Peyer's patch (tissue), 4 donors: Measurements from ENCODE around the gene FAM118A. TPM values are rescaled to one million over a fixed set of nuclear protein-coding genes. Genes with fewer than 3 reads are reported as not detected.
A peak's percentile ranks its signal among the peaks of the same experiment; 100 is the strongest.
"Not testable (repeated sequence)": the region's sequence is repeated elsewhere in the genome, so short reads cannot be mapped to it uniquely, and the experiment has no call there.

Source experiments
- DNase-seq, 3 donors: peaks; one replicate each; pipeline ENCODE4 v3.0.0-alpha.2; 2017 to 2019
- H3K27ac ChIP-seq, 4 donors: fragments of 200-600 bp; sonication (generic); one replicate each; pipeline ENCODE4 v1.5.1; 2016 to 2019
- H3K27me3 ChIP-seq, 2 donors: fragments of 200-600 bp; sonication (generic); one replicate each; pipeline ENCODE4 v1.5.1; 2019
- H3K36me3 ChIP-seq, 3 donors: fragments of 200-600 bp; sonication (generic); one replicate each; pipeline ENCODE4 v1.5.1; 2016 to 2019
- H3K4me1 ChIP-seq, 4 donors: fragments of 200-600 bp; sonication (generic); one replicate each; pipeline ENCODE4 v1.5.1; 2016 to 2019
- H3K4me3 ChIP-seq, 4 donors: fragments of 200-600 bp; sonication (generic); 1 replicate in 3 of 4; 2 replicates in 1 of 4; pipeline ENCODE4 v1.5.1; 2016 to 2019; ENCODE audit warnings: mild to moderate bottlenecking in 1 of 4
- H3K9me3 ChIP-seq, 4 donors: fragments of 200-600 bp; sonication (generic); one replicate each; pipeline ENCODE4 v1.5.1; 2016 to 2019; ENCODE audit warnings: mild to moderate bottlenecking in 1 of 4
- POLR2A ChIP-seq, 2 donors: fragments of 450-650 bp; IDR thresholded peaks; one replicate each; pipeline ENCODE4 v1.5.1; 2017; ENCODE audit warnings: antibody characterized with exemption in 2 of 2, mild to moderate bottlenecking in 2 of 2, moderate library complexity in 2 of 2
- total RNA-seq, 4 donors: library from RNA; depleted of rRNA; stranded (reverse); fragments of >200 nt; gene quantifications; one replicate each; pipeline ENCODE4 v1.1.0, GENCODE V29; 2016
- TF ChIP-seq, protein P1 (sequence below), 6 experiments: fragments of 450-650 bp in 4 of 6; fragments of 200-600 bp in 2 of 6; sonication (generic) in 1 of 6; IDR thresholded peaks; one replicate each; pipeline ENCODE4 v1.5.1; 2017 to 2019; ENCODE audit warnings: antibody characterized with exemption in 6 of 6, mild to moderate bottlenecking in 3 of 6, moderate library complexity in 1 of 6

Gene FAM118A
- total RNA-seq, 4 donors from 2014 or later: 46.4 to 1,083 (median 189) TPM

- TF ChIP-seq, protein P1, sequence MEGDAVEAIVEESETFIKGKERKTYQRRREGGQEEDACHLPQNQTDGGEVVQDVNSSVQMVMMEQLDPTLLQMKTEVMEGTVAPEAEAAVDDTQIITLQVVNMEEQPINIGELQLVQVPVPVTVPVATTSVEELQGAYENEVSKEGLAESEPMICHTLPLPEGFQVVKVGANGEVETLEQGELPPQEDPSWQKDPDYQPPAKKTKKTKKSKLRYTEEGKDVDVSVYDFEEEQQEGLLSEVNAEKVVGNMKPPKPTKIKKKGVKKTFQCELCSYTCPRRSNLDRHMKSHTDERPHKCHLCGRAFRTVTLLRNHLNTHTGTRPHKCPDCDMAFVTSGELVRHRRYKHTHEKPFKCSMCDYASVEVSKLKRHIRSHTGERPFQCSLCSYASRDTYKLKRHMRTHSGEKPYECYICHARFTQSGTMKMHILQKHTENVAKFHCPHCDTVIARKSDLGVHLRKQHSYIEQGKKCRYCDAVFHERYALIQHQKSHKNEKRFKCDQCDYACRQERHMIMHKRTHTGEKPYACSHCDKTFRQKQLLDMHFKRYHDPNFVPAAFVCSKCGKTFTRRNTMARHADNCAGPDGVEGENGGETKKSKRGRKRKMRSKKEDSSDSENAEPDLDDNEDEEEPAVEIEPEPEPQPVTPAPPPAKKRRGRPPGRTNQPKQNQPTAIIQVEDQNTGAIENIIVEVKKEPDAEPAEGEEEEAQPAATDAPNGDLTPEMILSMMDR (IDR thresholded peaks at IDR 0.05): no peak
- TF ChIP-seq POLR2A (IDR thresholded peaks at IDR 0.05): no peak
- H3K9me3 ChIP-seq: no peaks in the 10 kb centered on the region
Measured at GRCh38 chr22:45271667-45272201, 38.0 kb upstream of the FAM118A start.

GRCh38 chr22:45272498-45272897 lies 37.2 kb upstream of the FAM118A start:
- Histone ChIP-seq H3K27me3 (no peaks in the 10 kb centered on the region), H3K36me3 (no peaks in the 10 kb centered on the region), H3K4me1 (peaks cover 4 to 39% (median 7%) of the 10 kb centered on the region in 4 donors), H3K4me3 (no peak overlapping the region), H3K27ac (peak overlapping the region; percentile 17 to 92 (median 76)), H3K9me3 (no peaks in the 10 kb centered on the region)
- TF ChIP-seq, protein P1 (IDR thresholded peaks at IDR 0.05): no peak
- TF ChIP-seq POLR2A (IDR thresholded peaks at IDR 0.05): no peak
- DNase-seq: no peak

More at GRCh38 chr22:45271667-45272201, 38.0 kb upstream of the FAM118A start:
- peak in 2 of 3 donors; percentile 51 to 67 for DNase-seq
- no peaks in the 10 kb centered on the region for H3K27me3 ChIP-seq
- H3K36me3 ChIP-seq: no peaks in the 10 kb centered on the region
- H3K27ac ChIP-seq: peak overlapping the region; percentile 17 to 92 (median 76)
- H3K4me1 ChIP-seq: peaks cover 4 to 39% (median 7%) of the 10 kb centered on the region in 4 donors
- no peak overlapping the region for H3K4me3 ChIP-seq

GRCh38 chr22:45273452-45274075 lies 36.2 kb upstream of the FAM118A start:
- no peak overlapping the region for H3K4me3 ChIP-seq
- H3K36me3 ChIP-seq: no peaks in the 10 kb centered on the region
- no peaks in the 10 kb centered on the region for H3K27me3 ChIP-seq
- no peaks in the 10 kb centered on the region for H3K9me3 ChIP-seq
- DNase-seq: peak in 2 of 3 donors; percentile 88 to 90
- H3K27ac ChIP-seq: peak overlapping the region in 3 of 4 donors; percentile 68 to 92 (median 83)
- H3K4me1 ChIP-seq: peaks cover 3 to 39% (median 5%) of the 10 kb centered on the region in 4 donors
- TF ChIP-seq POLR2A (IDR thresholded peaks at IDR 0.05): peak in 1 of 2 donors; percentile 43
- TF ChIP-seq, protein P1 (IDR thresholded peaks at IDR 0.05): no peak

GRCh38 chr22:45276507-45277105 lies 33.1 kb upstream of the FAM118A start:
- Histone ChIP-seq H3K9me3 (no peaks in the 10 kb centered on the region), H3K4me1 (peaks cover 0 to 33% (median 5%) of the 10 kb centered on the region in 4 donors), H3K36me3 (no peaks in the 10 kb centered on the region), H3K4me3 (no peak overlapping the region), H3K27me3 (no peaks in the 10 kb centered on the region), H3K27ac (no peak overlapping the region)
- no peak for DNase-seq
- no peak for TF ChIP-seq POLR2A (IDR thresholded peaks at IDR 0.05)

DNA sequence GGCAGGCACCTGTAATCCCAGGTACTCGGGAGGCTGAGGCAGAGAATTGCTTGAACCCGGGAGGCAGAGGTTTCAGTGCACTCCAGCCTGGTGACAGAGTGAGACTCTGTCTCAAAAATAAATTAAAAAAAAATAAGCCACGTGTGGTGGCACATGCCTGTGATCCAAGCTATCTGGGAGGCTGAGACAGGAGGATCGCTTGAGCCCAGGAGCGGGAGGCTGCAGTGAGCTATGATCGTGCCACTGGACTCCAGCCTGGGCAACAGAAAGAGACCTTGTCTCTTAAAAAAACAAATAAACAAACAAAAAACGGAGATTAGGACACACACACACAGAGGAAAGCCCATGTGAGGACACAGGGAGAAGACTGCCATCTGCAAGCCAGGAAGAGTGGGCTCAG lies 32.0 kb upstream of the FAM118A start:
- not testable (repeated sequence) for DNase-seq, H3K36me3 ChIP-seq, H3K9me3 ChIP-seq, H3K27ac ChIP-seq, H3K4me3 ChIP-seq, H3K27me3 ChIP-seq
- peaks cover 0 to 22% (median 4%) of the 10 kb centered on the region in 4 donors for H3K4me1 ChIP-seq

GRCh38 chr22:45278125-45278524 lies 31.6 kb upstream of the FAM118A start:
- peaks cover 0 to 19% (median 2%) of the 10 kb centered on the region in 4 donors for H3K4me1 ChIP-seq
- H3K36me3 ChIP-seq: no peaks in the 10 kb centered on the region
- H3K9me3 ChIP-seq: no peaks in the 10 kb centered on the region
- H3K27me3 ChIP-seq: no peaks in the 10 kb centered on the region
- no peak for TF ChIP-seq POLR2A (IDR thresholded peaks at IDR 0.05)
- TF ChIP-seq, protein P1 (IDR thresholded peaks at IDR 0.05): no peak
- H3K27ac ChIP-seq: no peak overlapping the region
- DNase-seq: no peak
- no peak overlapping the region for H3K4me3 ChIP-seq
